Fibroblast of gingiva (primary cell): ENCODE results near the gene APCDD1.
"Not testable (repeated sequence)": the region's sequence is repeated elsewhere in the genome, so short reads cannot be mapped to it uniquely, and the experiment has no call there.

Source experiments
- DNase-seq: peaks from one replicate; pipeline ENCODE4 v3.0.0-alpha.2; 2011; ENCODE audit warnings: low read depth

APCDD1 gene

DNA sequence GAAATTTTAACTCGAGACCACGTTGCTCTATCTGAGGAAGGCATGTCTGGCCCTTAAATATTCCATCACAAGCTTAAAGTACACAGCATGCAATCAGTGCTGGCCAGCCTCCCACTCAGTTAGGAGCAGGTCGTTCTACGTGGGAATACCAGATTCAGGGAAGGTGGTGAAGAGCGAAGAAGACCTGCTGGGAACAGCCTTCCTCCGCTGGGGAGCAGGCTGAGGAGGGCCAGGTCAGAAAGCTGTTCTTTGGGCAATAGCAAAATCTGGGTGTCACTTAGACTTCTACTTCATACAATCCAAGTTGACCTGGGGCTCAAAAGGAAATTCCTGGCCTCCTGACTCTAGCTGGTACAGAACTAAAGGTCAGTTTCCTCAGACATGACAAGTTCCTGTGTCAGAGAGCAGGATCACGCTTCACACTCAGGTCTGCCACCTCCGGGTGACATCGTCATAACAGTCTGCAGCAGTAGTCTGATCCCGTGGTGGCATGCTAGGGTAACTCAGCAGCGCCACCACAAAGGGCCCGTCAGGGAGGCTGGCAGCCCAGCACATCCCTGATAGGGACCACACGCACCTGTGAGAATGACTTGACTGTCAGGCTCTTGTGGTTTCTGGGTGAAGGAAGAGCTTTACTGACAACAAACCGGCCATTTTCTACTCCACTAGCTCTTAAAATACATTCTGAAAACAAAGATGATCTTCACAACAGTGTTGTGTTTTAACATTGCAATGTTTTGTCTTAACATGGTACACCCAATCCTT, 36.1 kb downstream of the APCDD1 start:
- DNase-seq: no peak

DNA sequence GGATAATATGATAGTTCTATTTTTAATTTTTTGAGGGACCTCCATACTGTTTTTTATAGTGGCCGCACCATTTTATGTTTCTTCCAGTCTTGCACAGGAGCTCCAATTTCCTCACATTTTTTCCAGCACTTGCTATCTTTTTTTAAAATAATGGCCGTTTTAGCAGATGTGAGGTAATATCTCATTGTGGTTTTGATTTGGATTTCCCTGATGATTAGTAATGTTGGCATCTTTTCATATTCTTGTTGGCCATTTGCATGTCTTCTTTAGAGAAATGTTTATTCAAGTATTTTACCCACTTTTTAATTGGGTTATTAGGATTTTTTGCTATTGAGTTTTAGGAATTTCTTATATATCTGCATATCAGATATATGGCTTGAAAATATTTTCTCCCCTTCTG, 41.5 kb downstream of the APCDD1 start:
- DNase-seq: no peak

DNA sequence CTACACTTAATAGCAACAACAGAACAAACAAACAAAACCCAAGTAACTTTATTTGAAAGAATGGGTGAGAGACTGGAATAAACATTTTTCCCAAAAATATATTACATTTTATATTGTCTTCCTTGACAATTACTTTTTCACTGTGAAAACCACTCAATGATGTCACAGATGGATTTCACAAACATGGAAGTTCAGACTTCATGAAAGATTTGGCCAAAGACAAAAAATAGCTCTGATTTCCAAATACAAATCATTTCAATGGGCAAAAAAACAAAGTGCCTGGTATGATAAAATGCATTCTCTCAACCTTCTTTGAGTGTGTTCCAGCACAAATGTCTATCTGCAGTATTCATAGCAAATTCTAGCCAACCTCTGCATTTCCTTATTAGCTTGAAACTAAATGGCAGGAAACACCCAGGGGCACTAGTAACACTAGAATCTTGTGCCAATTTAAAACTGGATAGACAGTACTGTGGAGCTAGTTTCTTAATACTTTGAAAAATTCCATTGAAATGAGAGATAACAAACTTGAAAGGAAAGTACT, 42.8 kb downstream of the APCDD1 start:
- peak; percentile 85 for DNase-seq

DNA sequence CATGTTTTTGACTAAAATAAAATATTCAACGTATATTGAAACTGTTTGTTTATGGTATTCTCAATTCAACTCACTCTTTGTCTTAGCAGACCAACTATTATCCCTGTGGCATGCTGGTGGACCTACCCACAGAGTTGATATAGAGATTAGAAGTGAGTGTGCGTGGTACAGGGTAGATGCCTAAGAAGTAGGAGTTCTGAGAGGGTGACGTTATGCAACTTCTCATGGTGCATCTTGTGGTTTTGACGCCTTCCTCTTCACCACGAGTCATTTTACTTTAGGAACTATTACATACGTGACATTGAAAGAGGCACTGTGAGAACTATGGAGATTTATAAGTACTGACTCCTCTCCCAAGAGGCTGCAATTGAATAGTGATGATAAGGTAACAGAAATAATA, 44.8 kb downstream of the APCDD1 start:
- no peak for DNase-seq

DNA sequence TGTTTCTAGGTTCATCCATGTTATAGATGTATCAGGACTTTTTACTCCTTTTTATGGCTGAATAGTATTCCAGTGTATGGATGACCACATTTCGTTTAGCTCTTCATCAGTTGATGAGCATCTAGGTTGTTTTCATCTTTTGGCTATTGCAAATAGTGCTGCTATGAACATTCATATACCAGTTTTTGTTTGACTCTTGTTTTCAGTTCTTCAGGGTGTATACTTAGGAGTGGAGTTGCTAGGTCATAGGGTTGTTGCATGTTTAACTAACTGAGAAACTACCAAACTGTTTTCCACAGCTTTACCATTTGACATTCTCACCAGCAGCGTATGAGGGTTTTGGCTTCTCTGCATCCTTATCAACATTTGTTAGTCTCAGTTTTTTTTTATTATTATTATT, 45.6 kb downstream of the APCDD1 start:
- DNase-seq: no peak

DNA sequence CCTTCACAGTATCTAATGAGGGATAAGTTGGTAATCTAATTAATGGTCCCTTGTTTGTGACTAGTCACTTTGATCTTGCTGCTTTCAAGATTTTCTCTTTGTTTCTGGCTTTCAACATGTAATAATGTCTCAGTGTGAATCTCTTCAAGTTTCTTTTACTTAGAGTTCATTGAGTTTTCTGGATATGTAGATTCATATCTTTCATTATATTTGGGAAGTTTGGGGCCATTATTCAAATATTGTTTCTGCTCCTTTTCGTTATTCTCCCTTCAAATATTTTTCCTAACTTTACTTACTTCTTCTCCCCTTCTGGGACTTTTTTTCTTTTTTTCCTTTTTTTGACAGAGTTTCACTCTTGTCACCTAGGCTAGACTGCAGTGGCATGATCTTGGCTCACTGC, 50.3 kb downstream of the APCDD1 start:
- DNase-seq: no peak

DNA sequence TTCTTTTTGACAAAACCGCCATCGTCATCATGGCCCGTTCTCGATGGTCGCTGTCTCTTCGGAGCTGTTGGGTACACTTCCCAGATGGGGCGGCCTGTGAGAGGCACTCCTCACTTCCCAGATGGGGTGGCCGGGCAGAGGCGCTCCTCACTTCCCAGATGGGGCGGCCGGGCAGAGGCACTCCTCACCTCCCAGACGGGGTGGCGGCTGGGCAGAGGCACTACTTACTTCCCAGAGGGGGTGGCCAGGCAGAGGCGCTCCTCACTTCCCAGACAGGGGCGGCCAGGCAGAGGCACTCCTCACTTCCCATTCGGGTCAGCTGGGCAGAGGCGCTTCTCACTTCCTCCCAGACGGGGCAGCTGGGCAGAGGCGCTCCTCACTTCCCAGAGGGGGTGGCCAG, 51.5 kb downstream of the APCDD1 start:
- not testable (repeated sequence) for DNase-seq

DNA sequence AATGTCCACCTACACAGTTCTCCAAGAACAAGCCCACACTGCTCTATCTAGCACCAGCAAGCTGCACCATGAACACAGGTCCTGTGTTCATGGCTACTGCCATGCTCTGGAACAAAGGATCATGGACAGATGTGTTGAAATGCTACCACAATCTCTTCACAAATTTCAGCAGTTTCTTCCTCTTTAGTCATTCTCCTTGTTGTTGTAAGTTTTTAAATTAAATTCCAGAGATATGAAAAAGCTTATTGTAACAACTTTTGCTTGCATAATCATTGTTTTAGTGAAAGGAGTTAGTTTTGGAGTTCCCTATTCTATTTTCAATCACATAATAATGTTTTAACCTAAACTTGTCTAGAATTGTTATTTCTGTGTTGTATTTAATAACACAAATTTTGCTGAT, 54.2 kb downstream of the APCDD1 start:
- peak; percentile 40 for DNase-seq

DNA sequence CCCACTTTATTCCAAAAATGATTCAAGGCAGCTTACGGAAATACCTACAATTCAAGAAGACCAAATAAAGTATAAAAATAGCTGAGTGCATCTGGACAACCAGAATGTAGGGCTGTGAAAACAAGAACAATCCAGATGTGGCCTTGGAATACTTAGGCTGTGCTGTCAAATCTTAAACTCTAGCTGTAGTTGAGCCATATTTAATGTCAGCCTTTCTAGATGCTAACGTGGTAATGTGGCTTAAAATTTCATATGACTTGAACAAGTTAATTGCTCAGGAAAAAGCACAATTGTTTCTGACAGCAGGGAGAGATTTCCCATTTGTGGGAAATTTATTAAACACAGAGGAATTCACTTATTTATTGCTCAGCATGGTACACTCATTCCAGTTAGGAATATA, 56.8 kb downstream of the APCDD1 start:
- DNase-seq: no peak

DNA sequence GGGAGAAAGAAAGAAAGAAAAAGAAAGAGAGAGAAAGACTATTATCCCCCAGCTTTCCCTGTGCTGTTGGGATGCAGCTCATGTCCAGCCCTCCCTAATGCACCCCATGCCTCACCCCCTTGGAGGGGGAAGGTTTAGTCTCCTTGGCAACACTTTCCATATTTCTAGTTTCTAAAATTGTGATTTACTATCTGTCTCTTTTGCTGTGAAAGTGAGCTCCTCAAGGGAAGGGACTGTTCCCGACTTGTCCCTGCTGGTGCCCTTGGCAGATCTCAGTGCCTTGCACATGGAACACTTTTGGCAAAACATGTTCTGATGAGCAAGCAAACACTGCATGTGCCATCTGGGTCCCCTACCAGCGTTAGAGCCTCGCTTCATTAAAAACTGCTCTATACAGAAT, 59.6 kb downstream of the APCDD1 start:
- DNase-seq: peak; percentile 14

DNA sequence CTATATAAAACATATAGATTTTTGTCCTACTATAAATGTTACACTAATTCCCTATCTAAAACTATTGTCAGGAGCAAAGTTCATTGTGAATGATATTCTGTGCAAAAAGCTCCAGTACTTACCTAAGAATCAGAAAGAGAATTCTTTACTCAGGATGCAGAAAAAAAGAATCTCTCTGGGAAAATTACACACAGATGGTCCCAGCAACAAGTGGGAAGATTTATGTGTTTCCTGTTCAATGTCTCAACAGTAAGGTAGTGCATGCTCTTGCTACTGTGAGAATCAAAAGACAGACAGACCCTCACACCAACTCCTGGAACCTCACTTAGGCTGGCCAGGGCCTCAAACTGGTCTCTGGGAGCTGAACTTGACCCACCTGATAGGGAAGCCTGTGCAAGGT, 60.2 kb downstream of the APCDD1 start:
- DNase-seq: no peak

DNA sequence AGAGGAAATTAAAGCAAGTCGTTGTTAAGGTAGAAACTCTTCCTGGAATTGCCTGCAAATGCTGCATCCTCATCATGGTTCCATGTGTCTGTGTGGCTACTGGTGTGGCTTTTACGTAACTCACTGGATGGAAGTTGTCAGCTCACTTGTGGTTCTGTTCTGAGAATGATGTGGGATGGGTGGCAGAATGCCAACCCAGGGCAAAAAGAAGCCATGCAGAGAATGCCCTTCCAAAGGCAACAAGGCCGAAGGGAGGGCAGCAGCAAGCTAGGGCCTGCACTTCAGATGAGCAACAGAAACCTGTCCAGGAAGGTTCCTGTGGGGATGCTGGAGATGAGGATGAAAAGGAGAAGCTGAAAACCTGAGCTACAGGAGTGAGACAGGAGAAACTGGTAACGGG, 61.0 kb downstream of the APCDD1 start:
- DNase-seq: no peak

DNA sequence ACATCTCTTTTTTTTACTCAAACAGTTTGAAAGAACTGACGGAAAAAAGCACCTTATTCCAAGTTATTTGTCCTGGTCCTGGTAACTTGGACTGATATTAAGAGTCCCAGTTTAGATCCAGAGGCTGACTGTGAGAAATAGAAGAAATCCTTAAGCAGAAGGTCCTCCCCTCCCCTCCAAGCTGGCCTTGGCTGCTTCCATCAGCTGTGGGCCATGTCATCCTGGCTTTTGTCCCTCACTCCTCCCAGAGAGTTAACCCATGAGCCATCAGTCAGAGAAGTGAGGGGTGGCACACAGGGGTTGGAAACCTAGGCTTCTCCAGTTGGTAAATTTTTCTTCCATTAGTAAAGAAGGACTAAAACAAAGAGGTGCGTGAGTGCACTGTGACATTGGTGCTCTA, 61.6 kb downstream of the APCDD1 start:
- no peak for DNase-seq

DNA sequence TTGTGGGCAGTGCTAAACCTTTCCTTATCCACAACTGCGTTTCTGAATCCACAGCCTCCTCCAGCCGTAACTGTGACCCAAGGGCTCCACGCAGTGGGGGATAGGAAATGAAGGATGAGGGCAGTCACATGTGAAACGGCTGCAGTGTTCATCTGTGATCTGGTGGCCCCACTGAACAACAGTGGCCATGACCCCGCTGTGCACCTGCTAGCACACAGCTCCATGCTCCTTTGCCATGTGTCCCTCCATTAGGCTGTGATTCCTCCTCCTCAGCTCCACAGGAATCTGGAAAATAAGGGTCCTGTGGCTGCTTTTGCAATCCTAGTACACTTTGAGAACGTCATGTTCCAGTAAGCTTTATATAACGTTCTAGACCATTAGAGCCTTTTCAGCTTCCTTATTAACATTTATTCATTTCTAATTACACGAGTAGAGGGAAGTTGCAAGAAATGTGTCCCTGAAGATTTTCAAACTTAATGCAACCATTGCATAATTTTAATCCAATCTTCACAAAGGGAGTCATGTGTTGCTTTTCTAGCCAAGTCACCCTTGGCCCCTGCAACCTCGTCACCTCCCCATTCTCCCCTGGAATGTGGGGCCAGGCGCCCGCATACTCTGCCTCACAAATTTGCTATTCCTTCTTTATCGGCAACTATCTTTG, 64.3 kb downstream of the APCDD1 start:
- DNase-seq: peak; percentile 55

DNA sequence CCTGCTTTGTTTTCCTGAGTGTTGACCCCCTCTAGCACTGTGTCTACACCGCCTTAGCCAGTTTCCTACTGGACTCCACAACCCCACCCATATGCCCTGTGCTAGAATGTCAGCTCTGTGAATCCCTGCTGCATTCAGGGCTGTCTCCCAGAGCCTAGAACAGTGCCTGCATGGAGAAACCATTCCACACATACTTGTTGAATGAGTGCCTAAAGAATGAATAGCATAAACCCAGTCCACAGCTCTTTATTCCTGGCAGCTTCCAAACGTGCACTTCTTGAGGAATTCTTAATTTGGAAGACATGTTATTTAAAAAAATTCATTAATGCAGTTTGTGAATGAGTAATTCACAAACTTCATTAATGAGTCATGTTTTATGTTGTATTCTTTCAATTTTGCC, 64.9 kb downstream of the APCDD1 start:
- DNase-seq: no peak

DNA sequence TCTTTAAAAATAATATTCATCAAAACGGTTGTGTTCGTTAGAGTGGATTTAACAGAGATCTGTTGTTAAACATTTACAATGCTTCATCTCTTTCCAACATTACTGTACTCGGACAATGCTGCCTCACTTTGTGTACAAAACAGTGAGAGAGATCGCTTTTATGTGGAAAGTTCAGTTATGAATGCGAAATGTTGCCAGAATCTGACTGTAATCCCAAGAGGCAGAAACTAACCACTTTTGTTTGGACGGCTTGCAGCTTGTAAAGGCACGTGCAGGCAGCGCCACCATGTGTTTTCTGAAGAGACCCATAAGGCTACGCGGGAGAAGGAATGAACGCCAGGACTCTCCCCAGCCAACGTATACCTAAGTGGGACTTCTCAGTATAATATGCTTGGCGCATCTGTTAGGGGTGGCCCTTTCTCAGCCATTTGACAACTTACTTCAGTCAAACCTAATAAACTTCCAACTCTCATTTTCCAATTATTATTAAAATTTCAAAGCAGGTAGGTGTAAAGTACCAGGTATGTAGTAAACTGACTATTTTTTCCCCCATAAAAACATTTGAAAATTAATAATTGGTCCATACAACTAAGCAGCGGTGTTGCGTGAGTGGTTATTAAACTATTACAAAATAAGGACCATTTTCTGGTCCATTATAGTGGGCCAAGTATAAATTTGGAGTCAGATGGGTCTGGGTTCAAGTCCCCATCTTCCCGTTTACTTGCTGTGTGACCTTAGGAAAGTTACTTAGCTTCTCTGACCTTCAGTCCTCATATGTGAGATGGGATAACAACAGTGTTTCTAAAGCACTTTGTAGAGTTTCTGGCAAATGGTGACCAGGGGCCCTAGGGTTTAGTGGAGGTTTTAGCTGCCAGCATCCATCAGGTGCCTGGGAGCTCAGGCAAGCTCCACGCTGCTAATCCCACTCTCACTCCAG, 65.8 kb downstream of the APCDD1 start:
- peak; percentile 96 for DNase-seq

DNA sequence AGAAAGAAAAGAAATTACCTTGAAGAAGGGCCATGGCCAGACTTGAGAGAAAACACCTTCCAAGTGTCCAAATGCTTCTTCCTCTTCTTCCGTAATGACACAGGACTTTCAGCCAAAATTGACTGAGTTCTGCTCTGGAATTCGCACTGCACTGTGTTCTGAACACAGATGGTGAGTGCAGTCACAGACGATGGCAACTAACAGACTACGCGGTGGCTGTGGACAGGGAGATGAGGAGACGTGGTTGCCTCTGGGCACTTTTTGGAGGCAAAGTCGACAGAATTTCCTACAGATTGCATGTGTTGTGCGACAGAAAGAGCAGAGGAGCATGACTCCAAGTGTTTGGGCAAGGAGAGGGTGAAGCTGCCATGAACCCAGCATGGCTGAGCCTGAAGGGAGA, 67.1 kb downstream of the APCDD1 start:
- DNase-seq: no peak

DNA sequence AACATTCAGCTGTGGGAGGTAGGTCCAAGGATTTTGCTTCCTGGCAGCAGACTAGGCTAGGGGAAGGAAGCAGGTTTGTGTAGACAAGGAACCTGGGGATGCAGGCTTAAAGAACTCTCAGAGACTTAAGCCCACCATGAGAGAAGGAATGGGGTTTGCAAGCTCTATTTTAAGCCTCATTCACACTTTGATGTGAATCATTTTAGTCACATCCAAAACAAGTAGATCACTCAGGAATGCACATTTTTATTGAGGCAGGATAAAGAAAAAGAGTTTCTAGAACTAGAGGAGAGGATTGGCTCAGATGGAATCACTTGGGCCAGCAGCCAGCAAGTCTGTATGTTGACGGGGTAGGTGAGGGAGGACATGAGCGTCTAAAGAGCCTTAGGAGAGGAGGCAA, 68.1 kb downstream of the APCDD1 start:
- no peak for DNase-seq

DNA sequence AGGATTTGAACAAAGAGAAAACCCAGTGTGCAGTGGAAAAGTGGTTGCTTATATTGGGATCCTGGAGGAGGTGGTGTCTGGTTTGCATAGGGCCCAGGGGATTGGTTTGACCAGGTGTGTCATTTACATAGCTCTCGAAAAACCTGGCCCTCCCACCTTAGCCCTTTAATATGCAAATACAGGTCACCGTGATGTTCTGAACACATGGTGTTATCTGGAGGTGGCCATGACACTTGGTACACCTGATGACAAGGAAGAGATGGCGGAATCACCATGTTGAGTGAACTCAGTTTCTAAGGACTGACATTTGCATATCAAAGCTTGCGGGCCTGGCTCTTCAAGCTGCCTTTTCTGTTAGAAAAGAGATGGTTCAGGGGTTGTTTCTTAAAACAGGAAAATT, 69.1 kb downstream of the APCDD1 start:
- DNase-seq: no peak

DNA sequence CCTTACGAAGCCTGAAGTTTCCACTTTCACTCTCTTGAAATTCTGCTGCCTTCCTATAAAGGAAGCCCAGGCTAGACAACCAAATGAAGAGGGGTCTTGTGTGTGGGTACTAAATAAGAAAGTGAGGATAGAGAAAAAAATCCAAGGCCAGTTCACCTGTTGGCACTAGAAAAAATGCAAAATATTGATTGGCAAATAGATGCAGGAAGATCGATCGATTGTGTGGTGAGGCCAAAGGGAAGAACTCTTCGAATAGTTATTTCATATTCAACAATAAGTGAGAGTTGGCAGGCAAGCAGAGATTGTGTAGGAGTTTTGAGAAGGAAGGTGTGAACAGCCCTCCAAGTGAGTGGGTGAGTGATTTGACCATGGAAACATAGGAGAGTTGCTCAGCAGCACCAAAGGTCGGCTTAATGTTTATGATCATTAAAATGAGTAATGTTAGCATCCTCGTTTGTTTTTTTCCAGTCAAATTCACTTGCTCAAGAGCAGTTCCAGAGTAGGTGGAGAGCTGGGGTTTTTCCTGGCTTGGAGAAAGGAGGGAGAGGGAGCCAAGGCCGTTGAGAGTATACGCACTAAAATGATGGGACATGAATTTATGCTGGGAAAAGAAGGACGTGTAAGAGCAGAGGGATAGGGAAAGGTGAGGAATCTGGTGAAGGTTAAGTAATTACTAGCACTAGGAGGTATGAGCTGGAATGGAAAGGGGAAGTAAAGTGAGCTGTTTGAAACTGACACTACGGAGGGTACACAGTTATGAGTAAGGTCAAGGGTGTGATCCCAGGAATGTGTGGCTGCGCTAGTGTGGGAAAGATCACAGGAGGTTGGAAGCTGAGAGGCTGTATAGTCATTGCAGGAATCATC, 70.3 kb downstream of the APCDD1 start:
- DNase-seq: no peak

DNA sequence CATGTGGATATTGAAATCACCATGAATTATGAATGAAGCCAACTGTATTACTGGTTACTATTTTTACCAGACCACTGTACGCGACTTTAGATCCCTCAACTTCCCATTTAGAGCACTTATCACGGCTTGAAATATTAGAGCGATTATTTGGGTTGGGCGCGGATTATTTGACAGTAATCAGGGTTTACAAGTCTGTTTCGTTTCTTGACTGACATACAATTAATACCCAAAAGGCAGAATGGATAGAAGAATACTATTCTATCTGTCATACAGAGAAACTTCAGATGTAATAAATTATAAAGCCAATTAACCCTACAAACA, 70.9 kb downstream of the APCDD1 start:
- no peak for DNase-seq
